NCI-H1436 treated with DMSO at 0.1 percent for 48 hours (cell line): ENCODE measurements around the gene MED1.
"Not testable (repeated sequence)": the region's sequence is repeated elsewhere in the genome, so short reads cannot be mapped to it uniquely, and the experiment has no call there.

Experiments used
- DNase-seq: peaks from one replicate; lab custom pipeline; 2025; lab: John Stamatoyannopoulos, UW

MED1 gene

DNA sequence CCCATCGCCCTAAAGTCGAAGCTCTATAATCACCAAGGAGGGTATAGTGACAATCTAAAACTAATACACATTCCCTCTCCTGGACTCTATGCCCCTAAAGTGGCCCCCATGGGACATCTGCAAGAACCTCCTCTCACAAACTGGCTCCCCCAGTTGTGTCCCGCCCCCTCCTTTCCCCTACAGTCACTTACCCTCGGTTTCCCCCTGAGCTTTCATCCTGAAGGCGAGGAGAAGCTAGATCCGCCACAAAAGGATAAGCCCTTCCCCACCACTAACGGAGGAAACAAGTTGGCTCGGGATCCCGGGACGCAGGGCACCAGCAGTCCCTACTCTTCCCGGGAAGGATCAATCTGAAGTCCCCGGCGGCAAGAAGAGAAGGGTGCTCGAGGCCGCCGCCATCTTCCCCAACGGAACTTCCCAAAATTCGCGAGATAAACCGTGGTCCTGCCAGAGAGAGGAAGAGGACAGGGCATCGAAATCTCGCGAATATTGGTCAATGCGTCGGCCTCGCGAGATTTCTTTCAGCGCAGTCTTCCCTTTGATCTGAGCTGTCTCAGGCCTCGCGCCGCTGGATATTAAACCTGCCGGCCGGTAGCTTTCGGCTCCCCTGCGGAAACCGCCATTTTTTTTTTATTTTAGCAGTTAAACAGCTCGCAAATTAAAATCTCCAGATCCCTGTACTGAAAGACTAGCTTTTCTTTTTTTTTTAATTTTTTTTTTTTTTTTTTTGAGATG is at the start of gene MED1:
Gene MED1, minus strand, starts transcription at position 417 of the 735 bp plus-strand sequence. Its CDS starts 201 bp downstream, at position 216.
- DNase-seq: peak; percentile 98

DNA sequence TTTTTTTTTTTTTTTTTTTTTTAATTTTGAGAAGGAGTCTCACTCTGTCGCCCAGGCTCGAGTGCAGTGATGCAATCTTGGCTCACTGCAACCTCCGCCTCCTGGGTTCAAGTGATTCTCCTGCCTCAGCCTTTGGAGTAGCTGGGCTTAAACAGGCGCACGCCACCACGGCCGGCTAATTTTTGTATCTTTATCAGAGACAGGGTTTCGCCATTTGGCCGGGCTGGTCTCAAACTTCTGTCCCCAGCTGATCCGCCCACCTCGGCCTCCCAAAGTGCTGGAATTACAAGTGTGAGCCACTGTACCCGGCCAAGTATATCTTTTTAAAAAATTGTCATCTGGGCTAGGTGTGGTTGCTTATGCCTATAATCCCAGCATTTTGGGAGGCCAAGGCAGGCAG is 45.9 kb upstream of the MED1 start:
- DNase-seq: not testable (repeated sequence)

GRCh38 chr17:39487946-39488345 is 36.9 kb upstream of the MED1 start:
- DNase-seq: no peak

- DNase-seq: not testable (repeated sequence)
These were observed 36.4 kb upstream of the MED1 start for GRCh38 chr17:39487490-39487889.

DNA sequence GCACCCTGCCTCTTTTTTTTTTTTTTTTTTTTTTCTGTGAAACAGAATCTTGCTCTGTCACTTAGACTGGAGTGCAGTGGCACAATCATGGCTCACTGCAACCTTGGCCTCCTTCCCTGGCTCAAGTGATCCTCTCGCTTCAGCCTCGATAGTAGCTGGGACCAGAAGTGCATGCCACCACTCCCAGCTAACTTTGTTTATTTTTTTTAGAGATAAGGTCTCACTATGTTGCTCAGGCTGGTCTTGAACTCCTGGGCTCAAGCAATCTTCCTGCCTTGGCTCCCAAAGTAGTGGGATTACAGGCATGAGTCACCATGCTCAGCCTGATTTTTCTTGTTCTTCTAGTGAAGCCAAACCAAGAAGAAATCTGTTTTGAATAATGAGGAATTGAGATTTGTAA is 35.2 kb upstream of the MED1 start:
- no peak for DNase-seq

DNA sequence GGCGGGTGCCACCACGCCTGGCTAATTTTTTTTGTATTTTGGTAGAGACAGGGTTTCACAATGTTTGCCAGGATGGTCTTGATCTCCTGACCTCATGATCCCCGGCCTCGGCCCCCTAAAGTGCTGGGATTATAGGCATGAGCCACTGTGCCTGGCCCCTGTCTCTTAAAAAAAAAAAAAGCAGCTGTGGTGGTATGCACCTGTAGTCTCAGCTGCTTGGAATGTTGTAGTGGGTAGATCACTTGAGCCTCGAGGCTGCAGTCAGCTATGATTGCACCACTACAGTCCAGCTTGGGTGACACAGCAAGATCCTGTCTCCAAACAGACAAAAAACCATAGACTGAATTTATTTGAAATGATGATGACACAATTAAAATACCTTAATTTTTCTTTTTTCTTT is 34.5 kb upstream of the MED1 start:
- DNase-seq: no peak

DNA sequence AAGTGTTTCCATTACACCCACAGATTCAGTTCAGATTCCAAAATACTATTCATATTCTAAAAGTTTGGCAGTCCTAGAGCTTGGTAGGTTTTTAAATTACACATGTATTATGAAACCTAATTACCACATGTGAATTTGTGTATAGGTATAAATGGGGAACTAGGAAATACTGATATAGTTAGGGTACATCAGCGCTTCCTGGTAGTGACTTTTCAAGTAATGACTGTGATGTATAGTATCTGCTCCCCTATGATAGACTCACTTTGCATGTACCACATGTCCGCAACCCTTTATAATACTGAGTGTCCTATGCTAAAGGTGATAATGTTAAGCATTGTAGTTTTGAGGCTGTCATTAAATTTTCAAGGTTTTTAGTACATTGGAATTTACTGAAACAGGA is 33.1 kb upstream of the MED1 start:
- no peak for DNase-seq

GRCh38 chr17:39483506-39483905 is 32.4 kb upstream of the MED1 start:
- no peak for DNase-seq

DNA sequence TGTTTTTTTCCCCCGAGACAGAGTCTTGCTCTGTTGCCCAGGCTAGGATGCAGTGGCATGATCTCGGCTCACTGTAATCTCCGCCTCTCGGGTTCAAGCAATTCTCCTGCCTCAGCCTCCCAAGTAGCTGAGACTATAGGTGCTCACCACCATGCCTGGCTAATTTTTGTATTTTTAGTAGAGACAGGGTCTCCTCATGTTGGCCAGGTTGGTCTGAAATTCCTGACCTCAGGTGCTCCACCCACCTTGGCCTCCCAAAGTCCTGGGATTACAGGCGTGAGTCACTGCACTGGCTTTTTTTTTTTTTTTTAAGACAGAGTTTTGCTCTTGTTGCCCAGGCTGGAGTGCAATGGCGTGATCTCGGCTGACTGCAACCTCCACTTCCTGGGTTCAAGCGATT is 28.6 kb upstream of the MED1 start:
- not testable (repeated sequence) for DNase-seq

GRCh38 chr17:39473310-39473709 is 22.2 kb upstream of the MED1 start:
- no peak for DNase-seq

- not testable (repeated sequence) for DNase-seq
These were observed 17.5 kb upstream of the MED1 start for GRCh38 chr17:39468610-39469009.

GRCh38 chr17:39464639-39465181 is 13.6 kb upstream of the MED1 start:
- DNase-seq: not testable (repeated sequence)

- DNase-seq: no peak
These were observed 11.7 kb upstream of the MED1 start for GRCh38 chr17:39462631-39463375.

- DNase-seq: no peak
These were observed 11.0 kb upstream of the MED1 start for GRCh38 chr17:39461926-39462569.

- peak; percentile 99 for DNase-seq
These were observed 10.3 kb upstream of the MED1 start, which contains the start of gene CDK12 for GRCh38 chr17:39461113-39461925. TSS of gene CDK12 (plus strand) at chr17:39461486. CDS start at chr17:39462072, 586 bp downstream.

DNA sequence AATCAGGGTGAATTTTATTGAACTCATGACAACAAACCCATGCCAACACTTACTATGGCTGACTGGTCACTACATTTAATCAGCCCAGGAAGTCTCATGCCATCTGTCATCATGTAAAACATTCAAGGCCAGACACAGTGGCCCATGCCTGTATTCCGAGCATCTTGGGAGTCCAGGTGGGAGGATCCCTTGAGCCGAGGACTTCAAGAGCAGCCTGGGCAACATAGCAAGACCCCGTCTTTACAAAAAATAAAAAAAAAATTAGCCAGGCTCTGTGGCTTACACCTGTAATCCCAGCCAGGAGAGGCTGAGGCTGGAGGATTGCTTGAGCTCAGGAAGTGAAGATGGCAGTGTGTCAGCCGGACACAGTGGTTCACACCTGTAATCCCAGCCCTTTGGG is 4.9 kb upstream of the MED1 start:
- no peak for DNase-seq

DNA sequence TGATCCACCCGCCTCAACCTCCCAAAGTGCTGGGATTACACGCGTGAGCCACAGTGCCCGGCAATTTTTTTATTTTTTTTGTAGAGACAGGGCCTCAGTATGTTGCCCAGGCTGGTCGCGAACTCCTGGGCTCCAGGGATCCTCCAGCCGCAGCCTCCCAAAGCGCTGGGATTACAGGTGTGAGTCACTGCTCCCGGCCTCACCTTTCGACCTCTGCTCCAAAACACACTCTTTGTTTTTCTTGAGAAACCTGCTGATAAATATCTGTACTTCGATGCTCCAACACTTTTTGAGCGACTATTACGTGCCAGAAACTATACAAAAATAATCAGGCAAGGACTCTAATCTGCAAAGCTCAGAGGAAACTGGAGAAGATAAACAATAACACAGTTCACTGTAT is 1.0 kb downstream of the MED1 start:
- no peak for DNase-seq

DNA sequence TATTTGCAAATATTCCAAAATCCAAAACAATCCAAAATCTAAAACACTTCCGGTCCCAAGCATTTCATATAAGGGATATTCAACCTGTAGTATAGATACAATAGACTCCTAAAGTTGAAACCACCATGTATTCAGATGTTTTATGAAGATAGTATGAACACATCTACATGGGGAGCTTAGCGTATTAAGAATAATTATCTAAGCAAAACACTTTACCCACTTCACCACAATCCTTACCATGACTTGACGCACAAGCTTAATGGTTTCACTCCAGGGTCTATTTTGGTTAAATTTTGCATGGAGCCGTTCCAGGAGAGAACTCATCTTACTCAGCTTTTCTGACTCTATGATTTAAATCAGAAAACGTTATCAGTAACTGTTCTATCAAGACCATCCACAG is 3.5 kb downstream of the MED1 start:
- no peak for DNase-seq

DNA sequence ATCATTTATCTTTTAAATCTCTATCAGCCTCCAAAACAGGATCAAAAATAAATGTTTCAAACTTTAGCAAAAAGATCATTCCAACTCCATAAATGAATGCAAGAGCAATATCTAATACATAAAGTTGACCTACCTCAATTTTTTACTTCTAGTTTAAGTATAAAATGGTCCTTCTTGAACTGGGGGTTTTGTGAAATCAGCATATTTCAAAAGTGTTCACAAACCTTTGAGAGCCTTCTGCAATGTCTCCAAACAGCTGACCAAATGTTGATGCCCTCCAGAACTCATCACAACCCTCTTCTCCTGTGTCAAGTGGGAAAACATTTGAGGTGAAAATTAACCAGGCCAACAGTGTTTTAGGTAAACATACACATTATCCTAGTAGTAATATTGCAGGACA is 7.7 kb downstream of the MED1 start:
- DNase-seq: no peak

- DNase-seq: not testable (repeated sequence)
These were observed 11.2 kb downstream of the MED1 start for GRCh38 chr17:39439868-39440267.

DNA sequence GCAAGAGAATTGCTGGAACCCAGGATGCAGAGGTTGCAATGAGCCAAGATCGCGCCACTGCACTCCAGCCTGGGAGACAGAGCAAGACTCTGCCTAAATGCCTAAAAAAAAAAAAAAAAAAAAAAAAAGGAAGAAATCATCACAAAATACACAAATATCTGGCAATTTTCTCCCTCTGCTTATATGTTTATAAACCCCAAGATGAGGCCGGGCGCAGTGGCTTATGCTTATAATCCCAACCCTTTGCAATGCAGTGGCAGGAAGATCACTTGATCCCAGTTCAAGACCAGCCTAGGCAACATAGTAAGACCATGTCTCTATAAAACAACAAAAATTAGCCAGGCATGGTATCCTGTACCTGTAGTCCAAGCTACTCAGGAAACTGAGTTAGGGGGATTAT is 21.5 kb downstream of the MED1 start:
- no peak for DNase-seq

- DNase-seq: no peak
These were observed 34.9 kb downstream of the MED1 start for GRCh38 chr17:39416141-39416540.
